IPS-NIHi7 (cell line): ENCODE results near the gene ACTA2.

Experiments used
- DNase-seq: peaks from one replicate; pipeline ENCODE4 v3.0.0; 2012; ENCODE audit warnings: mixed read lengths; ENCODE audit errors: extremely low spot score

The ACTA2 gene

DNA sequence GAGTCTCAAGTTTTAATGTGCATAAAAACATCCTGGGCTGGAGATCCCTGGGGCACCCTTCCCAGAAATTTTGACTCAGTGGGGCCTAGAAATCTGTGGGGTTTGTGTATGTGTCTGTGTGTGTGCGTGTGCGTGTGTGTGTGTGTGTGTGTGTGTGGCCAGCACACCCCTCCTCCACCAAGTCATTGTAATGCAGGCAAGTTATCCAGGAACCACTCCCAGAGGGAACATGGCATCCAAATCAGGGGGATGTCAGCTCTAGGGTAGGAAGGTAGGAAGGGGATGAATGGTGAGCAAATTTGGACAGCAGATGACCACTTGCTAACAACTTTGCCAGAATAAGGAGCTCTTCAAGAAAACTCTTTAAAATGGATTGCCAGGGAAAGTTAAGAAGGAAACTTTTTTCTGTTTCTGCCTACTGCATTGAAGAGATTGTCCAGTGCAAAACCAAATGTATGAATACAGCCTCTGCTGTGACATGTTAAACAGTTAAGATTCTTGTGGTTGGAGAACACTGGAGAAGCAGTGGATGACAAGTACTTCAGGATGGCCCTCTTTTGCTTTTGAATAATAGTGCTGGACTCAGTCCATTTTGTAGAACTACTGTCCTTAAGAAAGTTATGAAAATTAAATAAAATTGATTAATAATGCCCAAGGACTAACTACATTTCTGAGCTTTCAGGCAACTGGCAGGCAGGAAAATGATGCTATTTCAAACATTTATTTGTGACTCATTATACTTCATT, 60.2 kb downstream of the ACTA2 start:
- no peak for DNase-seq

DNA sequence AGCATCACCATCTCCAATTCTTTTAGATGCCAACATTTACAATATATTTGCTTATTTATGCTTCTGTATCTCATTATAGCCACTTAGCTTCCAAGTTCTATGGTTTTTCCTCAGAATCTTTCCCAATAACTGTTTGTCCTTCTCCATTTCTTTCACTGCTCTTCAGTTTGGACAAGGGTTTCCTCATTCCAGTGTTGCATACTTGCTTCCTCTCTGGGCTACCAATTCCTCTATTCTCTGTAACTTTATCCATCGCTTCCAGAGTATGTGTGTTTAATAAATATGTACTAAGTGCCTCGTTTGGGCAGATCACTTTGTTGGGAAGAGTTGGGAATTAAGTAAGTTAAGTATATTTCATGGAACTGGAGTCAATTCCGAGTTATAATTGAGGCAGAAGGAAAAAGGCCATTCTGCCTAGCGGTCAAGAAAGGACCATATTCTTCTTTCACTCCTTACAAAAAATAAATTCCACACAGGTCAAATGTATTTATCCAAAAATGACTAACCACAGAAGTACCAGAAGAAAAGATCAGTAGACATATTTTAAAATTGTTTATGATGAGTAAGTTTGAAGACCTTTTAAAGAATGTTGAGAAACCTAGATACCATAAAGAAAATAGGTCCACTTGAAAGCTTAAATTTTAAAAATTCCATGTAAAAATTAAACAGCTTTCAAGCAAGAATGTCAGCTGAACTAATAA, 61.7 kb downstream of the ACTA2 start:
- DNase-seq = no peak

DNA sequence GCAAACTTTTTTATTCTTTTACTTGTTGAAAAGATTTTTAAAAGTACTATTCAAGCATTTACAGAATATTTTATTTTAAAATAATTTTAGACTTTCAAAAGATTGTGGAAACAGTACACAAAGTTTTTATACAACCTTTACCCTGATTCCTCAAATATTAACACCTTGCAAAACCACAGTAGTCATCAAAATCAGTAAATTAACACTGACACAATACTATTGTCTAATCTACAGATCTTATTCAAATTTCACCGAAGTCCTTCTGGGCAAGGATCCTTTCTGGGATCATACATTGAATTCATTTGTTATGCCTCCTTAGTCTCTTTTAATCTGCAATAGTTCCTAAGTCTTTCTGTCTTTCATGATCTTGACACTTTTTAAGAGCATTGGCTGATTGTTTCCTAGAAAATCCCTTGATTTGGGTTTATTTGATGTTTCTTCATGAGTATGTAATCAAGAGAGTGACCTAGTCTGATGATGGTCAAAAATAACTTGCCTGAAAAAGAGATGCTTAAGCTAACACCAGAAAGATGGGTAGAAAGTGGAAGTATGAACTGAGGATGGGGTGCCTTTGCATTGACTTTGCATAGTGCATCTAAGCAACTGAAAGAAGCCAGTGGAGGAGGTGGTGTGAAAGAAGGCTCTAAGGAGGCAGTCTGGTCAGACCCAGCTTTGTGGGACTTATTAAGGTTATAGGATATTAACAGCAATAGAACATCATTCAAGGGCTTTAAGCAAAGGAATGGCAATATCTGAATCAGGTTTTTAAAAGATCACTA, 62.8 kb downstream of the ACTA2 start:
- no peak for DNase-seq

DNA sequence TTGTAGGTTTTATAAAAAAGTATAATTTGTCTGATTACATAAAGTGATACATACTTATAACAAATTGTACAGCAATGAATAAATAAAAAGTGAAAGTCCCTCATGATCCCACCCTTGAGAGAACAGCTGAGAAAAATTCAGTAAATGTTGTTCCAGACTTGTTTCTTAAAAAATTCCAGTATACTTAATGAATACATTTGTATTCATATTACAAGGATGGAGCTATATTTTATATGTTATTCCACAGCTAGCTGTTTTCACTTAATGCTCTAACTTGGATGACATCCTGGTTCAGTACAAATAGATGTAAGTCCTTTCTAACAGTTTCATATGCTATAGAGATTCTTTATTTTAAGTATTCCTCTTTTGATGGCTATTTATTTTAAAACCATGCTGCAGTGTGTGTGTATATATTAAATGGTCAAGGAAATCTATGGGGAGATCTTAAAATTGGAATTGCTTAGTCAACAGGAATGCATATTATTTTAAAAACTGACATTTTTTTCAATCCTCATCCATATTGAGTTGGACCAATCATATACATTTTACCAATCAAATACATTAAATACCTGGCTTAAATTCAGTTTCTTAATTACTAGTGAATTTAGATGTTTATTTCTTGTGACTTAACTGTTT, 63.6 kb downstream of the ACTA2 start:
- no peak for DNase-seq

DNA sequence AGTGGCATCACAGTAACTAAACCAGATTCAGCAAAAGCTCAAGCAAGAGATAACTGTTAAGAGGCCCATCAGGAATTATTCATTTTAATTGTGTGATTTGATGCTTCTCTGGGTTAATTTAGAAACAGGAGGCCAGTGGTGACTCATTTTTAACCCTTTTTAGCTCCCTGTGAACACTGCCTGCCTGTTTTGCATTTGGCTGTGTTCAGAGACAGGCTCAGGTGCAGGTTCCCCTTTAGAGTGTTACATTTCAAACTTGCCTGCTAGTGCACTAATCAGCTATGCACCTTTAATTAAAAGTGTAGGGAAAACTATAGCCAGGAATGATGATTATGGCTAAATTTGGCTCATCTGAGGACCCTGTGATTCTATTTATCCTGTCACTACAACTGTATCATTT, 66.0 kb downstream of the ACTA2 start:
- no peak for DNase-seq
